Astrocyte (in vitro differentiated cells and primary cell): ENCODE data around the gene DCT. TPM values are rescaled to one million over a fixed set of nuclear protein-coding genes. Genes with fewer than 3 reads are reported as not detected.

Source experiments
- DNase-seq: peaks from one replicate; pipeline ENCODE4 v3.0.0-alpha.2; 2010; ENCODE audit warnings: low read depth
- FAIRE-seq: peaks from 2 replicates; lab custom pipeline; 2011; peaks lifted over from hg19 to GRCh38; lab: Jason Lieb, UNC
- H2AFZ ChIP-seq: 2 replicates; pipeline ENCODE4 v1.6.0; 2012; ENCODE audit warnings: low read depth, low read length, inconsistent platforms
- H3K27ac ChIP-seq: 2 replicates; pipeline ENCODE4 v1.5.1; 2011; ENCODE audit warnings: low read depth, low read length, inconsistent platforms
- H3K27me3 ChIP-seq: 2 replicates; pipeline ENCODE4 v1.6.0; 2011; ENCODE audit warnings: low read length, inconsistent platforms; ENCODE audit not compliant: insufficient read depth
- H3K36me3 ChIP-seq: 2 replicates; pipeline ENCODE4 v1.5.1; 2011; ENCODE audit warnings: low read length, inconsistent platforms; ENCODE audit not compliant: insufficient read depth
- H3K4me1 ChIP-seq: 2 replicates; pipeline ENCODE4 v1.5.1; 2011; ENCODE audit warnings: low read length, inconsistent platforms; ENCODE audit not compliant: insufficient read depth
- H3K4me2 ChIP-seq: 2 replicates; pipeline ENCODE4 v1.6.0; 2012; ENCODE audit warnings: low read length, inconsistent platforms
- H3K4me3 ChIP-seq: 2 replicates; pipeline ENCODE4 v1.5.1; 2011; ENCODE audit warnings: low read depth, mild to moderate bottlenecking, low read length, inconsistent platforms; ENCODE audit not compliant: insufficient read depth
- H3K79me2 ChIP-seq: 2 replicates; pipeline ENCODE4 v1.6.0; 2012; ENCODE audit warnings: mild to moderate bottlenecking, low read length, inconsistent platforms; ENCODE audit not compliant: insufficient read depth
- H3K9ac ChIP-seq: 2 replicates; pipeline ENCODE4 v1.6.0; 2012; ENCODE audit warnings: mild to moderate bottlenecking, low read length, inconsistent platforms
- H3K9me3 ChIP-seq: 2 replicates; pipeline ENCODE4 v1.5.1; 2012; ENCODE audit warnings: low read depth, mild to moderate bottlenecking, low read length, inconsistent platforms; ENCODE audit not compliant: insufficient read depth
- H4K20me1 ChIP-seq: 2 replicates; pipeline ENCODE4 v1.6.0; 2012; ENCODE audit warnings: low read length, inconsistent platforms; ENCODE audit not compliant: insufficient read depth
- H3K27ac Mint-ChIP-seq: one replicate; pipeline ENCODE4 v1.8.0; 2021; ENCODE audit warnings: mild to moderate bottlenecking, mixed read lengths; ENCODE audit not compliant: unreplicated experiment
- H3K27me3 Mint-ChIP-seq: one replicate; pipeline ENCODE4 v1.8.0; 2021; ENCODE audit warnings: low read depth, mixed read lengths; ENCODE audit not compliant: unreplicated experiment
- H3K36me3 Mint-ChIP-seq: one replicate; pipeline ENCODE4 v1.8.0; 2021; ENCODE audit warnings: low read depth, mixed read lengths; ENCODE audit not compliant: unreplicated experiment
- H3K4me1 Mint-ChIP-seq: one replicate; pipeline ENCODE4 v1.8.0; 2021; ENCODE audit warnings: low read depth, mixed read lengths; ENCODE audit not compliant: unreplicated experiment
- H3K4me3 Mint-ChIP-seq: one replicate; pipeline ENCODE4 v1.8.0; 2021; ENCODE audit warnings: mild to moderate bottlenecking, moderate library complexity, mixed read lengths; ENCODE audit not compliant: unreplicated experiment
- H3K9me3 Mint-ChIP-seq: one replicate; pipeline ENCODE4 v1.8.0; 2021; ENCODE audit warnings: mild to moderate bottlenecking, mixed read lengths; ENCODE audit not compliant: unreplicated experiment
- CTCF ChIP-seq: IDR thresholded peaks from 2 replicates; pipeline ENCODE4 v1.5.1; 2011; ENCODE audit warnings: low read depth, mild to moderate bottlenecking, inconsistent platforms, low read length, moderate library complexity; ENCODE audit not compliant: insufficient read depth
- EZH2 ChIP-seq: IDR thresholded peaks from 2 replicates; pipeline ENCODE4 v1.6.1; 2012; ENCODE audit warnings: mild to moderate bottlenecking, low read length, inconsistent platforms; ENCODE audit not compliant: insufficient read depth
- total RNA-seq: library from RNA; stranded (reverse); gene quantifications from 2 replicates; pipeline ENCODE4 v1.2.1, GENCODE V29; 2021

Gene DCT
- total RNA-seq, 1 donor from 2014 or later, result 0.05 TPM

- H4K20me1 ChIP-seq, result no peaks in the 10 kb centered on the region
- DNase-seq (no peak), FAIRE-seq (no peak)
- no peaks in the 10 kb centered on the region for H3K9me3 ChIP-seq
- H3K4me3 ChIP-seq, result no peak overlapping the region
- TF ChIP-seq EZH2, result no peak
- no peak for TF ChIP-seq CTCF
- no peak overlapping the region for H3K27ac ChIP-seq
- Mint-ChIP-seq H3K4me3 (no peak overlapping the region), H3K27ac (no peak overlapping the region), H3K9me3 (no peaks in the 10 kb centered on the region), H3K27me3 (peaks cover 22% of the 10 kb centered on the region), H3K4me1 (peaks cover 17% of the 10 kb centered on the region), H3K36me3 (no peaks in the 10 kb centered on the region)
- H2AFZ ChIP-seq, result no peak overlapping the region
- no peaks in the 10 kb centered on the region for H3K36me3 ChIP-seq
- H3K27me3 ChIP-seq, result no peaks in the 10 kb centered on the region
- H3K79me2 ChIP-seq, result no peaks in the 10 kb centered on the region
- no peak overlapping the region for H3K9ac ChIP-seq
- no peak overlapping the region for H3K4me2 ChIP-seq
- peaks cover 4% of the 10 kb centered on the region for H3K4me1 ChIP-seq
Observed at GRCh38 chr13:94483970-94484369, 4.5 kb upstream of the DCT start.

GRCh38 chr13:94481941-94482340 is 2.5 kb upstream of the DCT start:
- Mint-ChIP-seq H3K36me3 (no peaks in the 10 kb centered on the region), H3K27me3 (peaks cover 15% of the 10 kb centered on the region), H3K4me3 (peak overlapping the region; percentile 0), H3K9me3 (no peaks in the 10 kb centered on the region), H3K4me1 (peaks cover 17% of the 10 kb centered on the region), H3K27ac (peak overlapping the region; percentile 58)
- no peaks in the 10 kb centered on the region for H4K20me1 ChIP-seq
- H3K4me2 ChIP-seq, result no peak overlapping the region
- H3K9me3 ChIP-seq, result no peaks in the 10 kb centered on the region
- peaks cover 4% of the 10 kb centered on the region for H3K4me1 ChIP-seq
- no peak overlapping the region for H3K27ac ChIP-seq
- DNase-seq (peak; percentile 71), FAIRE-seq (peak; percentile 26)
- no peak overlapping the region for H3K4me3 ChIP-seq
- H2AFZ ChIP-seq, result no peak overlapping the region
- TF ChIP-seq CTCF (no peak), EZH2 (no peak)
- no peak overlapping the region for H3K9ac ChIP-seq
- no peaks in the 10 kb centered on the region for H3K27me3 ChIP-seq
- no peaks in the 10 kb centered on the region for H3K36me3 ChIP-seq
- no peaks in the 10 kb centered on the region for H3K79me2 ChIP-seq

- Mint-ChIP-seq H3K4me3 (no peak overlapping the region), H3K9me3 (no peaks in the 10 kb centered on the region), H3K4me1 (peaks cover 17% of the 10 kb centered on the region), H3K27me3 (peaks cover 4% of the 10 kb centered on the region), H3K27ac (peak overlapping the region; percentile 70), H3K36me3 (no peaks in the 10 kb centered on the region)
- H3K4me2 ChIP-seq, result no peak overlapping the region
- H3K79me2 ChIP-seq, result no peaks in the 10 kb centered on the region
- H3K27me3 ChIP-seq, result no peaks in the 10 kb centered on the region
- H3K27ac ChIP-seq, result no peak overlapping the region
- H4K20me1 ChIP-seq, result no peaks in the 10 kb centered on the region
- H3K9ac ChIP-seq, result no peak overlapping the region
- FAIRE-seq (no peak), DNase-seq (peak; percentile 46)
- H2AFZ ChIP-seq, result no peak overlapping the region
- no peaks in the 10 kb centered on the region for H3K36me3 ChIP-seq
- no peaks in the 10 kb centered on the region for H3K9me3 ChIP-seq
- H3K4me1 ChIP-seq, result peaks cover 4% of the 10 kb centered on the region
- TF ChIP-seq EZH2 (no peak), CTCF (no peak)
- H3K4me3 ChIP-seq, result no peak overlapping the region
Observed at GRCh38 chr13:94480672-94481145, 1.2 kb upstream of the DCT start.
